DLD1 (cell line): ENCODE data around the gene USP4.
"Not testable (repeated sequence)": the region's sequence is repeated elsewhere in the genome, so short reads cannot be mapped to it uniquely, and the experiment has no call there.

Source experiments
- in situ Hi-C: cut with HindIII; loops from 2 replicates; pipeline ENCODE4 v1.10.0; 2017; ENCODE audit warnings: low sequenced_read_pairs

The USP4 gene, protein sequence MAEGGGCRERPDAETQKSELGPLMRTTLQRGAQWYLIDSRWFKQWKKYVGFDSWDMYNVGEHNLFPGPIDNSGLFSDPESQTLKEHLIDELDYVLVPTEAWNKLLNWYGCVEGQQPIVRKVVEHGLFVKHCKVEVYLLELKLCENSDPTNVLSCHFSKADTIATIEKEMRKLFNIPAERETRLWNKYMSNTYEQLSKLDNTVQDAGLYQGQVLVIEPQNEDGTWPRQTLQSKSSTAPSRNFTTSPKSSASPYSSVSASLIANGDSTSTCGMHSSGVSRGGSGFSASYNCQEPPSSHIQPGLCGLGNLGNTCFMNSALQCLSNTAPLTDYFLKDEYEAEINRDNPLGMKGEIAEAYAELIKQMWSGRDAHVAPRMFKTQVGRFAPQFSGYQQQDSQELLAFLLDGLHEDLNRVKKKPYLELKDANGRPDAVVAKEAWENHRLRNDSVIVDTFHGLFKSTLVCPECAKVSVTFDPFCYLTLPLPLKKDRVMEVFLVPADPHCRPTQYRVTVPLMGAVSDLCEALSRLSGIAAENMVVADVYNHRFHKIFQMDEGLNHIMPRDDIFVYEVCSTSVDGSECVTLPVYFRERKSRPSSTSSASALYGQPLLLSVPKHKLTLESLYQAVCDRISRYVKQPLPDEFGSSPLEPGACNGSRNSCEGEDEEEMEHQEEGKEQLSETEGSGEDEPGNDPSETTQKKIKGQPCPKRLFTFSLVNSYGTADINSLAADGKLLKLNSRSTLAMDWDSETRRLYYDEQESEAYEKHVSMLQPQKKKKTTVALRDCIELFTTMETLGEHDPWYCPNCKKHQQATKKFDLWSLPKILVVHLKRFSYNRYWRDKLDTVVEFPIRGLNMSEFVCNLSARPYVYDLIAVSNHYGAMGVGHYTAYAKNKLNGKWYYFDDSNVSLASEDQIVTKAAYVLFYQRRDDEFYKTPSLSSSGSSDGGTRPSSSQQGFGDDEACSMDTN

DNA sequence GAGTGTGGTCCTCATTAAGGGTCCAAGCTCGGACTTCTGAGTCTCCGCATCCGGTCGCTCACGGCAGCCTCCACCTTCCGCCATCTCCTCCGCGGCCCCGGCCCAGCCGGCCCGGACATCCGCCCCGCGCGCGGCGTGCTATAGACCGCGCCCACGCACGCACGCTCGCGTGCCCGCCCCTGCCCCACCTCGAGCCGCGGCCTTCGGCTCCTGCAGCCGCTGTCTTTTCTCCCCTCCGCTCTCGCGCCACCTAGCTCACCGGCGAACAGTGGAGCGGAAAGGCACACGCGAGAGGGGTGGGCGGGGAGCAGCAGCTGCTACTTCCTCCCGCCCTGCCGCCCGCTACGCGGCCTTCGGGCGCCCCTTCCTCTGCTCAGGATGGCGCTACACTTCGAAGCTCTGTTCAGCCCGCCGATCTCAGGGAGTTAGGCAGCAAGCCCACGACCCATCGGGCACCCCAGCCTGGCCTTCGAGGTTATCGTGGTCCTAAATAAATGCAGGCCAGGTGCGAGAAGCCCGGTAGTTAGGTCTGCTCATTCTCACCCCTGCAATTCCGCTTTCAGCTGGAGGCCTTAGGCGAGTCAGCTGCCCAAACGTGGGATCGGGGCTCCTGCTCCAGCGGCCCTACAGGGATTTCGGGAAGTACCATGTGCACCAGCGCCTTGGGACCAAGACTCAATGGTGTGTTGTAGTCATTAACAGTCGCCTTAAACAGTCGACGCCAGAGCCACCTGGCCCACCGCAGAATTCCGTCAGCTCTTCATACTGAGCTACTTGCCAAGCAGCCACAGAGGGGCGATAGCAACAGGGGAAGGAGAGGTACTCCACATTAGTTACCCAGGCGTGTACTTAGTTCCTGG lies at the start of gene USP4:
USP4 (minus strand) TSS at position 113 of the 860 bp plus-strand sequence; CDS start at position 84, 29 bp downstream.
- in situ Hi-C loops = no loop called here

DNA sequence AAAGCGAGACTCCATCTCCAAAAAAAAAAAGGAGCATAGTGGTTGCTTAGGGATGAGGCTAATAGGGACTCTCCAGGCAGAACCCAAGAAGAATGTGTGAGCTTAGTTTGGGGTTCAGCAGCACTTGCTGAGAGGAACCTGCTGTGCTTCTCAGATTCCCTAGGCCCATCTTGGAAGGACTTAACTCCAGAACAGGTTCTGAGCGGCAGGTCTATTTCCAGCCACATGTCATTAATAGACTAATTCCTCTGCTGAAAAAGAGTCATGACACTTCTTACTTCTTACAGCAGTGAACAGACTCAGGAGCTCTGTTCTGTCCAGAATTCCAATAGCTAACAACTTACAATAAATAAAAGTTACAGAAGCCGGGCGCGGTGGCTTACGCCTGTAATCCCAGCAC lies 49.4 kb upstream of the USP4 start:
- in situ Hi-C loops = no loop called here

DNA sequence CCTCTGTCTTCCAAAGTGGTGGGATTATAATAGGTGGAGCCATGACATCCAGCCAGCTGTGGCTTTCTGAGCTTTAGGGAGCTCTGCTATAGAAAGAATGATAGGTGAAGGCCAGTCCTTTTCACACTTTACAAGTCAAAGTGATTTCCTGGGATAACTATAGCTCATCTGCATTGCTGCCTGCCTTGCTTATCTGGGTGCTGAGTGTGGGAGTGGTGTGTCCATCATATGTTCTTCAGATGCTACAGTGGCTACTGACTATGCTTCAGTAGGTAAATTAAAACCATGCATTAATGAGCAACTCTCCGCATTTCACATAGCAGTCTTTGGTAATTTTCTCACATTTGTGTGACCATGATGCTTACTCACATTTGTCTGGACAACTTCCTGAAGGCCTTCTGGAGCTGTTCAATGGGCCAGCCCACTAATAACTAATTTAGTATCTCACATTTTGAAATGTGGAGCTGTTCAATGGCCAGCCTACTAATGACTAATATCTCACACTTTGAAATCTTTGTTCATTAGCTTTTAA lies 48.5 kb upstream of the USP4 start:
- in situ Hi-C loops = no loop called here

DNA sequence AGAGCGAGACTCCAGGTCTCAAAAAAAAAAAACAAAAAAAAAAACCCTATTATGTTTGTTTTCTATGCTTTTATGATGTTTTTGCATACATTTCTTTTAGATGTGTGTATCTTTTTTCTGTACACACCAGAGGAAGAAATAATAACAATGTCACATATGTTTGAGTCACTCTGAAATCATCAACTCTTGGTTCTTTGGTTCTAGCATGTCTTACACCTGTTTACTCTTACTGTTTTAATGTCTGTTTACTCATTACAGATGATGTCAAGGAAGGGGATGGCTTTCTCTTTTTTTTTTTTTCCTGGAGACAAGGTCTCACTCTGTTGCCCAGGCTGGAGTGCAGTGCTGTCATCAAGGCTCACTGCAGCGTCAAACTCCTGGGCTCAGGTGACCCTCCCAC lies 47.9 kb upstream of the USP4 start:
- in situ Hi-C loops = no loop called here

DNA sequence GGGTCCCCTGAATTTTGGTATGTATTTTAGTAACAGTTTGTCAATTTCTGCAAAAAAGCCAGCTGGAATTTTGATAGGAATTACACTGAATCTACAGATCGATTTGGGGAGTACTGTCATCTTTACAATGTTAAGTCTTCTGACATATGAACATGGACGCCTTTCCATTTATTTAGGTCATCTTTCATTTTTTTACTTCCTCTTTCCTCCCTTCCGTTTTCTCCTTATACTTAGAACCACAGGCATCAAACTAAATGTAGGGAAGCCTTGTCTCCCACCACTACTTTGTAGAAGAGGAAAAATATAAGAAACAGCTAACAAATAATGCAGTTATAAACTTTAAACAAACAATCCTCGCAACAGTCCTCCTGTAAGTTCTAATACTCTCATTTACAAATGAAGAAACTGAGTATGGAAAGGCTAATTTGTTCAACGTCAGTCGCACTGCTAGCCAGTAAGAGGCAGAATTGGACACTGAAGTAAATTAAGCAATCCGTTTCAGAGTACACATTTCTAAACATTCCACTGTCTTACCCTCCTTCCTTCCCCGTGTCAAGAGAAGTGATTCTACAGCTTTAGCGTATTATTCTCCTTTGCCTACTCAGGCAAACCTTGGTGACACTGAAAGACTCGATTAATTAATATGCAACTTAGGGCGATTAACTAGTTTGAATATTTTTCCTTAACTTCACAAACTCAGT lies 46.4 kb upstream of the USP4 start:
- in situ Hi-C loops = no loop called here

DNA sequence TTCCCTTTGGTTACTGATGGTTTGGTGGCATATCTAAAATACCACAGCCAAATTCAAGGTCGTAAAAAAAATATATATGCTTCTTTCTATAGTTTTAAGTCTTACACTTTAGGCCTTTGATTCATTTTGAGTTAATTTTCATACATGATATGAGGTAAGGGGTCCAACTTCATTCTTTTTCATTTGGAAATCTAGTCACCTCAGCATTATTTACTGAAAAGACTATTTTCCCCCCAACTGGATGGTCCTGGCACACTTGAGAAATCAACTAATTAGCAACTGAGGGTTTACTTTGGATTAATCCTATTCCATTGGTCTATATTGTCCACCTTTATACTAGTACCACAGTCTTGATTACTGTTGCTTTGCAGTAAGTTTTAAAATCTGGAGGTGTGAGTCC lies 45.8 kb upstream of the USP4 start:
- in situ Hi-C loops = no loop called here

DNA sequence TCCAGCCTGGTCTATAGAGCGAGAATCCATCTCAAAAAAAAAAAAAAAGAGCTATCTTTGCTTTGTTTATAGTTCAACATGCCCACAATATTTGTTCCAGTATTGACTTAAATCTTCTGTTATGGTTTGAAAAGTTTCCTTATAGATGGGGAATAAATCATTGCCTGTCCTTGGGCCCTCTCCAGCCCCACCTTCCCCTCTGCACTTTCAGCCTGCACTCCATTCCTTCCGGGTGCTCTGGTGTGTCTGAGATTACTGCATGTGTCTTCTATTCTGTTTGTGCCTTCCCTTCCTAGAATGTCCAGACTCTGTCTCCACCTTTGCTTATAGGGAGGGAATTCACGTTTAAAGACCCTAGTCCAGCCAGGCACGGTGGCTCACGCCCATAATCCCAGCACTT lies 43.5 kb upstream of the USP4 start:
- in situ Hi-C loops = no loop called here

DNA sequence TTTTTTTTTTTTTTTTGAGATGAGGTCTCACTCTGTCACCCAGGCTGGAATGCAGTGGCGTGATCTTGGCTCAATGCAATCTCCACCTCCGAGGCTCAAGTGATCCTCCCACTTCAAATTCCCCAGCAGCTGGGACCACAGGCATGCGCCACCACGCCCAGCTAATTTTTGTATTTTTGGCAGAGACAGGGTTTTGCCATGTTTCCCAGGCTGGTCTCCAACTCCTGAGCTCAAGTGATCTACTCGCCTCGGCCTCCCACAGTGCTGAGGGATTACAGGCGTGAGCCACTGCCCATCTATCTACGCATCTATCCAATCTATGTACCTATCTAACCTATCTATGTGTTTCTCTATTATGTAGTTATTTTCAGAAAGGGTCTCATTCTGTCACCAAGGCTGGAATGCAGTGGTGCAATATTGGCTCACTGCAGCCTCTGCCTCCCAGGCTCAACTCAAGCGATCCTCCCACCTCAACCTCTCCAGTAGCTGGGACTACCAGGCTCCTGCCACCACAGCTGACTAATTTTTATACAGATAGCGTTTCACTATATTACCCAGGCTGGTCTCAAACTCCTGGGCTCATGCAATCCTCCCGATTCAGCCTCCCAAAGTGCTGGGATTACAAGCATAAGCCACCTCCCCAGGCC lies 38.5 kb upstream of the USP4 start:
- in situ Hi-C loops = no loop called here

DNA sequence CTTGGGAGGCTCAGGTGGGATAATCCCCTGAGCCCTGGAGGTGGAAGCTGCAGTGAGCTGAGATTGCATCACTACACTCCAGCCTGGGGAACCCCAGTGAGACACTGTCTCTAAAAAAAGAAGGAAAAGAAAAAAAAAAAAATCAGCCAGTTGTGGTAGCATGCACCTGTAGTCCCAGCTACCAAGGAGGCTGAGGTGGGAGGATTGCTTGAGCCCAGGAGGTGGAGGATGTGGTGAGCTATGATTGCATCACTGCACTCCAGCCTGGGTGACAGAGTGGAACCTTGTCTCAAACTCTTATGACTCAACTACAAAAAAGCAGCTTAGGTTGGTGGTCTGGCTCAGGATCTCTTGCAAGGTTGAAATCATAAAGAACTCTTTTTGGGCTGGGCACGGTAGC lies 37.6 kb upstream of the USP4 start:
- in situ Hi-C loops = no loop called here

DNA sequence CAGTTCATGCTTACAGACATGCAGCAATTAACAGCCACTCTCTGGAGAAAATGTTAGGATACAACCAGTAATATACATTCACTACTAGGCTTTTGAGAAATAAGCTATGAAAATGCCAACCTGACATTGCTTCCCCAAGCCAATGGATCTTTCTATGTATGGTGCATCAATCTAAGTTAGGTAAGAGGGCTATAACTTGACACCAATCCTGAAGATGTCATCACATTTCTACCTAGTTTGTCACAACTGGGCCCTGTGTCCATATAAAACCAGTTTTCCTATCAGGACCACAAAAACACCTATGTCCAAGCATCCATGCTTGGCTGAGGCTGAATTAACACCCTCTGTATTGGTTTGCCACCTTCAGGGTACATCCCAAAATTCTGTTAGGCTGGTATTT lies 32.1 kb upstream of the USP4 start:
- in situ Hi-C loops = no loop called here

DNA sequence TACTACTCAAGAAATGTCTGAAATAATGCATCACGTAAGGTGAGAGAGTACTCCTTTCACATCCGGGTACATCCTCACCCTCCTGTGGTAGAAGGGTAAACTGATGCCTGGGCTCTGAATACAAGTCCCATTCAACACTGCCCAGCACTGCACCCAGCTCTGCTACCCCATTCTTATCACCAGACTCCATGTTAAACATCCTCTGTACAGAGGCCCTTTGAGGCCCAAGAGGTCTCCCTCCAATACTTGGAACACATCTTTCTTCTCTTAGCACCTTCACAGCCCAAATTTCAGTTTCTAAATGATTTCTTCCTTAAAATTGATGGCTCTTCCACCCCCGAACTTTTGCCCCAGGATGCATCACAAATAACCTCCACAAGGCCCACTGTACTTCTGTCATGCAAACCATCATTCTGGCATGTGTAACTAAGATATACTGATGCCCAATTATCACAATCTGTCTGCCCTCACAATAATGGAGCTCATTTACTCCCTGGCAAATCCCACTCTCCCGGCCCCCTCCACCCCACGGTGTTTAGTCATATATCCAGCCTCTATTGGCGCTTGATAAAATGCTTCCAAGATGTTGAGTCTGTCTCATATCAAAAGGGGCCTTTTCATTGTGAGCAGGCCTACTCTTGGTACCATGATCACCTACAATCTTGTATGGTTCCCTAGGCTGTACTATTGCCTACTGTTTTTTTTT lies 30.9 kb upstream of the USP4 start:
- in situ Hi-C loops = no loop called here

DNA sequence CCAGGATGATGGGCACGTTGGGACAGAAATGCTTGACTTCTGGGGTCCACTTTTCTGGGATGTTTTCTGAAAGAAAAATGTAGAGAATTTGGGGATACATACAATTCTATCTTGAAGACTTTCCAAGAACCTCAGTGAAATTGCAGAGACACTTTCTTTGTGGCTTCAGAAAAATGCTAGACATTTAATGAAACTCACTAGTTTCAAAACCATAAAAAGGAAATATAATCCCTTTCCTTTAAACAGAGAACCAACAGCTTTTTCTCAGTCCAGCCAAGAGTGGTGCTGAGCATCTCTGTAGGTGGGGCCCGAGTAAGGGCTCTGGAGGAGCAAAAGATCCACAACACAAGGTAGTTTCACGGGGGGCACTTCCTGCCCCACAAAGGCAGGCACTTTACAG lies 22.7 kb upstream of the USP4 start:
- in situ Hi-C loops = no loop called here

DNA sequence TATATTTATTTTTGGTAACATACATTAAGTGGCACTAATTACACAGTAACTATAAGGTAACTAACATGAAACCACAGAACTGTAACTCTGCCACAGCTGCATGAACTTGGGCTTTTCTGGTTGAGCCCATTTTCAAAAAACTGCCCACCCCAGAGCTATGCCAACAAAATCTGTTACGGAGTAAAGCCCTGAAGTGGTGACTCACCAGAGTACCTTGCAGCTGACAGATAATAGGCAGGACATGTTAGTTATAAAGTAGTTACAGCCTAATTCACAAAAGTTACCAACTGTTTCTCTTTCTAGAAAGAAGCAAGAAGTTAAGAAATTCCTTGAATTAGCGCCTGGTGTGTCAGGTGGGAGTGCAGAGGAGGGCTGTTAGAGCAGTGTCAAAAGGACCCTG lies 19.8 kb upstream of the USP4 start:
- in situ Hi-C loops = no loop called here

DNA sequence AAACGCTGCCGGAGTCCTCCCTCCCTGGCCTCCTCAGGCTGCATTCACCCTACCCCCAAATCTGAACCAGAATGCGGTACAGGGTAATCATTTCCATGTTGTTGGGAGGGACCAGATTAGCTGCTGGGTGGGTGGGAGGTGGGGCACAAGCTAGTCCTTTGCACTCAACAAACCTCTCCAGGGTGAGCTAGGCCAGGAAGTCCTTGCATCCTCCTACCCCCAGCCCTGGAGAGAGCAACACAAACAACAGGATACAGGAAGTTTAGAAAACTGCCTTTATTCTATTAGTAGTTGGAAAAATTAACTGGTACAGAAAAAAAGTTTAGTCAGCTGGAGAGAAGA lies 19.0 kb upstream of the USP4 start:
- in situ Hi-C loops = no loop called here

DNA sequence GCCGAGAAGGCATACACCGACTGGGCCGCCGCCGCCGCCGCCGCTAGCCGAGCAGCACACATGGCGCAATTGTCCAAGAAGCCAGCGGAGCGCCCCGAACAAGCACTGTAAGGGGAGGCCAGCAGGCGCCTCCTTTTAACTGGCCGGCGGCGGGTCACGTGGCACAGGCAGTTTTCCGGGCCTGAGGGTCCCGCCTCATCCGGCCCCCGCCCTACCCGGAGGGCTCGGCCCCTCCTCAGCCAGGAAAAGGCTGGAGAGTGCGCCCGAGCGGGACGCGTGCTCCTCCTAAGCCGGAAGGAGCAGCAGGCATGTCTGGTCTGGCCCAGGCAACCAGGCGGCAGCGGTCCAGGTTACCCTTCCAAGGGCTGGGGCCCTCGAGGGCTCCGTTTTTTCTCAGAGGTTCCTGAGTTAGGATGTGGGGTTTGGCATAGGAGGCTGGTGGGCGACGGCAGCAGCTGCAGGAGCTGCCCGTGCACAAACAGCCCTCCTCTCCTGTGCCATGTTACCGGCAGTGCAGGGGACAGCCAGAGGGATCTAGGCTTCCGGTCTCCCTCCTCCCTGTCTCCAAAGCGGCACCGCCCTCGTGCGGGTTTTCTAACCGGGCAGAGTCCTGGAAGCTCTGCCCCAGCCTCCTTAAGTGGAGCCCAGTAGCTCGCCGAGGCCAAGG lies 18.5 kb upstream of the USP4 start, which contains the start of gene GPX1:
GPX1 (minus strand) TSS at position 137 of the 667 bp plus-strand sequence; CDS start at position 62, 75 bp downstream.
- in situ Hi-C loops = no loop called here

DNA sequence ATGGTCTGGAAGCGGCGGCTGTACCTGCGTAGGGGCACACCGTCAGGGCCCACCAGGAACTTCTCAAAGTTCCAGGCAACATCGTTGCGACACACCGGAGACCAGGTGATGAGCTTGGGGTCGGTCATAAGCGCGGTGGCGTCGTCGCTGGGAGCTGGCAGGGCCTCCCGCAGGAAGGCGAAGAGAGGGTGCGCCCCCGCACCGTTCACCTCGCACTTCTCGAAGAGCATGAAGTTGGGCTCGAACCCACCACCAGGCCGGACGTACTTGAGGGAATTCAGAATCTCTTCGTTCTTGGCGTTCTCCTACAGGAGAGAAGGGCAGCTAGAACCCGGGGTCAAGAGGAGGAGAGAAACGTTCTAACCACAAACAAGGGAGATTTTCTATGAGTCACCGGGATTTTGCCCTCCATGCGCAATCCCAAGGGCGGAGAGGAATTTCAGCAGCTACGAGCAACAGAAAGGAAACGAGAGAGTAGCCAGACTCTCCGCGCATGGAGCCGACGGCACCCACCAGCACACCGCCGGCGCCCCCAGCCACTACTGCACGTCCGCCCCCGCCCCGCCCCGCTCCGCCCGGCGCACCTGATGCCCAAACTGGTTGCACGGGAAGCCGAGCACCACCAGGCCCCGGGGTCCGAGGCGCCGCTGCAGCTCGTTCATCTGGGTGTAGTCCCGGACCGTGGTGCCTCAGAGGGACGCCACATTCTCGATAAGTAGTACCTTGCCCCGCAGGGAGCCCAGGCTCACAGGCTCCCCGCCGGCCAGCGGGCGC lies 17.8 kb upstream of the USP4 start:
- in situ Hi-C loops = not testable (repeated sequence)

DNA sequence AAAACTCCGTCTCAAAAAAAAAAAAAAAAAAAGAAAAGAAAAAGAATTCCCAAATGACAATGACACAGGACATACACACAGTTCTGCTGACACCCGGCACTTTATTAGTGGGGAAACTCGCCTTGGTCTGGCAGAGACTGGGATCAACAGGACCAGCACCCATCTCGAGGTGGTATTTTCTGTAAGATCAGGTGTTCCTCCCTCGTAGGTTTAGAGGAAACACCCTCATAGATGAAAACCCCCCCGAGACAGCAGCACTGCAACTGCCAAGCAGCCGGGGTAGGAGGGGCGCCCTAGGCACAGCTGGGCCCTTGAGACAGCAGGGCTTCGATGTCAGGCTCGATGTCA lies 17.2 kb upstream of the USP4 start:
- in situ Hi-C loops = not testable (repeated sequence)

DNA sequence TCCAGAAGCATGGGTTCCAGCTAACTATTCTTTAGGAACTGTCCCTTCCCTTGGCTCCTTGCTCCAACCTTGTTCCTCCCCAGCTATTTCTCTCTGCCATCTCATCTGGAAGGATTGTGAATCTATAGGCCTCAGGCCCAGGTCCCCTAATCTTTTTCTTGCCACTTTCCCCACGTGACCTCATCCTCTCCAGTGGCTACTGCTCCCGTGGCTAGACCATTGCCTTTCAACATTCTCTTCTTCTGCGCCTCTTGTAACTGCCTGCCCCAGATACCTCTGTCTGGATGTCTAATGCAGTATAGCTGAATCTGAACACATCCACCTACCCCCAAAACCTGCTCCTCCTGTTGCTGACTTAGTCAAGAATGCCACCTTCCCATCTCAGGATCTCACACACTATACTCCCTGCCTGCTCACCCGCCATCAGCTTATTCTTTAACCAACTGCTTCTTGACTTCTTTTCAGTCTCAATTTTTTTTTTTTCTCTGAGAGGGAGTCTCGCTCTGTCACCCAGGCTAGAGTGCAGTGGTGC lies 13.1 kb upstream of the USP4 start:
- in situ Hi-C loops = no loop called here
